VCaP (cell line): ENCODE results near the gene DNAH3.
"Not testable (repeated sequence)": the region's sequence is repeated elsewhere in the genome, so short reads cannot be mapped to it uniquely, and the experiment has no call there.

Experiments used
- H3K27ac ChIP-seq: fragments of 450-650 bp; 2 replicates; pipeline ENCODE4 v1.5.1; 2017
- CTCF ChIP-seq: fragments of 450-650 bp; conservative IDR thresholded peaks from 2 replicates; pipeline ENCODE4 v1.5.1; 2017; ENCODE audit warnings: mild to moderate bottlenecking, moderate library complexity

The DNAH3 gene

GRCh38 chr16:21116148-21116693, 34.4 kb downstream of the DNAH3 start:
- H3K27ac ChIP-seq: no peak overlapping the region

GRCh38 chr16:21115551-21115950, 35.1 kb downstream of the DNAH3 start:
- not testable (repeated sequence) for H3K27ac ChIP-seq

More at GRCh38 chr16:21116148-21116693, 34.4 kb downstream of the DNAH3 start:
- TF ChIP-seq CTCF: no peak

- no peak overlapping the region for H3K27ac ChIP-seq
- no peak for TF ChIP-seq CTCF
Measured at GRCh38 chr16:21103941-21104860, 46.4 kb downstream of the DNAH3 start.

GRCh38 chr16:21101631-21102420, 48.8 kb downstream of the DNAH3 start:
- no peak overlapping the region for H3K27ac ChIP-seq
- TF ChIP-seq CTCF: no peak; the same call in 1 of the 2 replicates

GRCh38 chr16:21100447-21100846, 50.2 kb downstream of the DNAH3 start:
- no peak overlapping the region for H3K27ac ChIP-seq
- no peak for TF ChIP-seq CTCF

GRCh38 chr16:21097151-21097550, 53.5 kb downstream of the DNAH3 start:
- H3K27ac ChIP-seq: no peak overlapping the region
- TF ChIP-seq CTCF: no peak

GRCh38 chr16:21094719-21095118, 55.9 kb downstream of the DNAH3 start:
- not testable (repeated sequence) for H3K27ac ChIP-seq

- TF ChIP-seq CTCF: no peak
- H3K27ac ChIP-seq: no peak overlapping the region
Measured at GRCh38 chr16:21092951-21093350, 57.7 kb downstream of the DNAH3 start.
